Measurements from ENCODE around the gene PLA2G4B.

PLA2G4B gene

GRCh38 chr15:41852736-41853590 is 14.3 kb downstream of the PLA2G4B start:
- H3K27ac ChIP-seq: no peak overlapping the region
- no peak for TF ChIP-seq ZFX (IDR thresholded peaks at IDR 0.05; ENCODE audit: borderline replicate concordance)
- TF ChIP-seq CTCF (IDR thresholded peaks at IDR 0.05): no peak

- no peak for TF ChIP-seq CTCF (IDR thresholded peaks at IDR 0.05)
- no peak for TF ChIP-seq ZFX (IDR thresholded peaks at IDR 0.05; ENCODE audit: borderline replicate concordance)
- H3K27ac ChIP-seq: no peak overlapping the region
Observed at GRCh38 chr15:41853831-41854230, 15.2 kb downstream of the PLA2G4B start.

GRCh38 chr15:41854443-41854842 is 15.8 kb downstream of the PLA2G4B start:
- TF ChIP-seq ZFX (IDR thresholded peaks at IDR 0.05; ENCODE audit: borderline replicate concordance): no peak
- no peak for TF ChIP-seq CTCF (IDR thresholded peaks at IDR 0.05)
- H3K27ac ChIP-seq: no peak overlapping the region

- TF ChIP-seq ZFX (IDR thresholded peaks at IDR 0.05; ENCODE audit: borderline replicate concordance) (no peak), CTCF (IDR thresholded peaks at IDR 0.05) (no peak)
Observed at GRCh38 chr15:41855261-41855961, 16.8 kb downstream of the PLA2G4B start.

GRCh38 chr15:41856262-41856661 is 17.6 kb downstream of the PLA2G4B start:
- H3K27ac ChIP-seq: no peak overlapping the region
- TF ChIP-seq CTCF (IDR thresholded peaks at IDR 0.05) (no peak), ZFX (IDR thresholded peaks at IDR 0.05; ENCODE audit: borderline replicate concordance) (no peak)

More at GRCh38 chr15:41855261-41855961, 16.8 kb downstream of the PLA2G4B start:
- no peak overlapping the region for H3K27ac ChIP-seq

- no peak overlapping the region for H3K27ac ChIP-seq
- TF ChIP-seq ZFX (IDR thresholded peaks at IDR 0.05; ENCODE audit: borderline replicate concordance) (no peak), CTCF (IDR thresholded peaks at IDR 0.05) (no peak)
Observed at GRCh38 chr15:41856716-41857115, 18.1 kb downstream of the PLA2G4B start.

- no peak overlapping the region for H3K27ac ChIP-seq
- TF ChIP-seq ZFX (IDR thresholded peaks at IDR 0.05; ENCODE audit: borderline replicate concordance) (no peak), CTCF (IDR thresholded peaks at IDR 0.05) (no peak)
Observed at GRCh38 chr15:41857316-41857715, 18.7 kb downstream of the PLA2G4B start.

All from 22Rv1 (cell line).